GM21619 (cell line): ENCODE data around the gene NOSTRIN.
A peak's percentile ranks its signal among the peaks of the same experiment; 100 is the strongest.
"Not testable (repeated sequence)": the region's sequence is repeated elsewhere in the genome, so short reads cannot be mapped to it uniquely, and the experiment has no call there.

Experiments
- ATAC-seq: cut with Tn5 transposase; IDR thresholded peaks from one replicate; pipeline ENCODE4 v1.9.1; 2021; ENCODE audit not compliant: unreplicated experiment

NOSTRIN gene

GRCh38 chr2:168801961-168802858 lies at the start of gene NOSTRIN:
TSS of gene NOSTRIN (plus strand) at chr2:168802637. CDS start at chr2:168802647, 10 bp downstream.
- ATAC-seq, result no peak

- ATAC-seq, result no peak
Observed at GRCh38 chr2:168753765-168754329, 48.6 kb upstream of the NOSTRIN start.

GRCh38 chr2:168757223-168757622 lies 45.2 kb upstream of the NOSTRIN start:
- no peak for ATAC-seq

GRCh38 chr2:168758970-168759820 lies 43.2 kb upstream of the NOSTRIN start:
- ATAC-seq, result peak; percentile 78

- no peak for ATAC-seq
Observed at GRCh38 chr2:168765401-168765800, 37.0 kb upstream of the NOSTRIN start.

GRCh38 chr2:168766600-168766999 lies 35.8 kb upstream of the NOSTRIN start:
- no peak for ATAC-seq

GRCh38 chr2:168767258-168767657 lies 35.2 kb upstream of the NOSTRIN start:
- no peak for ATAC-seq

GRCh38 chr2:168768357-168768756 lies 34.1 kb upstream of the NOSTRIN start:
- not testable (repeated sequence) for ATAC-seq

- ATAC-seq, result no peak
Observed at GRCh38 chr2:168770796-168771195, 31.6 kb upstream of the NOSTRIN start.

- no peak for ATAC-seq
Observed at GRCh38 chr2:168772704-168773103, 29.7 kb upstream of the NOSTRIN start.

- no peak for ATAC-seq
Observed at GRCh38 chr2:168773128-168773527, 29.3 kb upstream of the NOSTRIN start.

- ATAC-seq, result peak; percentile 63
Observed at GRCh38 chr2:168773719-168774521, 28.5 kb upstream of the NOSTRIN start.

- ATAC-seq, result no peak
Observed at GRCh38 chr2:168775837-168776236, 26.6 kb upstream of the NOSTRIN start.

GRCh38 chr2:168780669-168781071 lies 21.8 kb upstream of the NOSTRIN start:
- no peak for ATAC-seq

GRCh38 chr2:168781191-168781817 lies 21.1 kb upstream of the NOSTRIN start:
- ATAC-seq, result no peak

GRCh38 chr2:168782271-168782670 lies 20.2 kb upstream of the NOSTRIN start:
- ATAC-seq, result no peak

GRCh38 chr2:168784993-168785392 lies 17.4 kb upstream of the NOSTRIN start:
- ATAC-seq, result no peak

GRCh38 chr2:168787098-168787781 lies 15.2 kb upstream of the NOSTRIN start:
- no peak for ATAC-seq

- ATAC-seq, result no peak
Observed at GRCh38 chr2:168787782-168788376, 14.6 kb upstream of the NOSTRIN start.
